WTC11 (cell line): ENCODE measurements around the gene ZNF519. TPM values are rescaled to one million over a fixed set of nuclear protein-coding genes. Genes with fewer than 3 reads are reported as not detected.

Experiments used
- ATAC-seq: fragments of 200-7000 bp; cut with Tn5 transposase; 2 replicates; pipeline ENCODE4 v1.10.0; 2021; ENCODE audit warnings: mild to moderate bottlenecking, moderate library complexity
- CTCF ChIA-PET: fragments of 300-600 bp; sonication (Branson Sonifier 250); formaldehyde crosslinking; loops from one replicate; lab custom pipeline; 2021; ENCODE audit warnings: antibody characterized with exemption; lab: Charles Lee
- POLR2A ChIA-PET: fragments of 350-600 bp; sonication (Branson Sonifier 250); formaldehyde crosslinking; loops from one replicate; lab custom pipeline; 2021; ENCODE audit warnings: antibody characterized with exemption; lab: Charles Lee
- DNase-seq: peaks from one replicate; pipeline ENCODE4 v3.0.0; 2021; ENCODE audit warnings: low spot score
- H3K27ac Mint-ChIP-seq: 2 replicates; pipeline ENCODE4 v1.8.0; 2021; ENCODE audit warnings: mixed read lengths
- H3K27me3 Mint-ChIP-seq: 2 replicates; pipeline ENCODE4 v1.8.0; 2021; ENCODE audit warnings: low read depth, mild to moderate bottlenecking, moderate library complexity, mixed read lengths
- H3K36me3 Mint-ChIP-seq: 2 replicates; pipeline ENCODE4 v1.8.0; 2021; ENCODE audit warnings: mixed read lengths
- H3K4me1 Mint-ChIP-seq: 2 replicates; pipeline ENCODE4 v1.8.0; 2022; ENCODE audit warnings: mixed read lengths
- H3K4me3 Mint-ChIP-seq: 2 replicates; pipeline ENCODE4 v1.8.0; 2021; ENCODE audit warnings: mild to moderate bottlenecking, moderate library complexity, mixed read lengths
- H3K9me3 Mint-ChIP-seq: 2 replicates; pipeline ENCODE4 v1.8.0; 2021; ENCODE audit warnings: mixed read lengths
- ATF1 ChIP-seq: sonication (generic); formaldehyde crosslinking; IDR thresholded peaks from 2 replicates; pipeline ENCODE4 v1.8.1; 2023; ENCODE audit warnings: mild to moderate bottlenecking, moderate library complexity, missing genetic modification reagents
- CREM ChIP-seq: sonication (generic); formaldehyde crosslinking; IDR thresholded peaks from 2 replicates; pipeline ENCODE4 v1.8.1; 2022; ENCODE audit warnings: mild to moderate bottlenecking, missing genetic modification reagents, moderate library complexity
- FOXK1 ChIP-seq: sonication (generic); formaldehyde crosslinking; IDR thresholded peaks from 2 replicates; pipeline ENCODE4 v1.8.0; 2022; ENCODE audit warnings: mild to moderate bottlenecking, moderate library complexity, missing genetic modification reagents
- HMGA2 ChIP-seq: fragments of 250-450 bp; sonication (Bioruptor Pico); IDR thresholded peaks from 2 replicates; pipeline ENCODE4 v1.4.0; 2021; ENCODE audit warnings: mild to moderate bottlenecking, moderate library complexity
- JAZF1 ChIP-seq: fragments of 250-450 bp; sonication (Bioruptor Pico); IDR thresholded peaks from 2 replicates; pipeline ENCODE4 v1.9.0; 2021; ENCODE audit warnings: moderate library complexity, mild to moderate bottlenecking, inconsistent platforms
- JUN ChIP-seq: sonication (generic); formaldehyde crosslinking; IDR thresholded peaks from 2 replicates; pipeline ENCODE4 v1.8.0; 2023; ENCODE audit warnings: mild to moderate bottlenecking, missing genetic modification reagents
- KAT7 ChIP-seq: sonication (generic); formaldehyde crosslinking; IDR thresholded peaks from 2 replicates; pipeline ENCODE4 v1.8.1; 2023; ENCODE audit warnings: missing genetic modification reagents, mild to moderate bottlenecking, borderline replicate concordance
- ZNF121 ChIP-seq: sonication (generic); formaldehyde crosslinking; IDR thresholded peaks from 2 replicates; pipeline ENCODE4 v1.8.0; 2023; ENCODE audit warnings: missing genetic modification reagents
- ZNF317 ChIP-seq: sonication (generic); formaldehyde crosslinking; IDR thresholded peaks from 2 replicates; pipeline ENCODE4 v1.8.1; 2023; ENCODE audit warnings: low read depth, mild to moderate bottlenecking, moderate library complexity, missing genetic modification reagents, borderline replicate concordance
- ZNF423 ChIP-seq: fragments of 250-450 bp; sonication (Bioruptor Pico); IDR thresholded peaks from 2 replicates; pipeline ENCODE4 v2.1.2; 2022; ENCODE audit warnings: mild to moderate bottlenecking, moderate library complexity
- total RNA-seq: library from RNA; stranded (reverse); gene quantifications from 3 replicates; pipeline ENCODE4 v1.2.3, GENCODE V29; 2021
- TF ChIP-seq, protein P1 (sequence below): sonication (generic); formaldehyde crosslinking; conservative IDR thresholded peaks from 2 replicates; pipeline ENCODE4 v1.8.1; 2023; ENCODE audit warnings: mild to moderate bottlenecking, low read depth, missing genetic modification reagents, moderate library complexity
- TF ChIP-seq, protein P2 (sequence below): sonication (generic); formaldehyde crosslinking; IDR thresholded peaks from 2 replicates; pipeline ENCODE4 v1.8.1; 2022; ENCODE audit warnings: low read depth, missing genetic modification reagents, borderline replicate concordance
- TF ChIP-seq, protein P3 (sequence below): sonication (generic); formaldehyde crosslinking; IDR thresholded peaks from 2 replicates; pipeline ENCODE4 v1.8.0; 2022; ENCODE audit warnings: mild to moderate bottlenecking, missing genetic modification reagents
- TF ChIP-seq, protein P4 (sequence below): sonication (generic); formaldehyde crosslinking; IDR thresholded peaks from 2 replicates; pipeline ENCODE4 v1.8.1; 2023; ENCODE audit warnings: mild to moderate bottlenecking, missing genetic modification reagents, borderline replicate concordance
- TF ChIP-seq, protein P5 (sequence below): sonication (generic); formaldehyde crosslinking; IDR thresholded peaks from 2 replicates; pipeline ENCODE4 v1.8.1; 2023; ENCODE audit warnings: mild to moderate bottlenecking, missing genetic modification reagents
- TF ChIP-seq, protein P6 (sequence below): fragments of 250-450 bp; sonication (Bioruptor Pico); IDR thresholded peaks from 2 replicates; pipeline ENCODE4 v1.8.0; 2021; ENCODE audit warnings: mild to moderate bottlenecking

ZNF519 gene
- total RNA-seq, 1 experiment from 2014 or later, result 32.1 TPM

DNA sequence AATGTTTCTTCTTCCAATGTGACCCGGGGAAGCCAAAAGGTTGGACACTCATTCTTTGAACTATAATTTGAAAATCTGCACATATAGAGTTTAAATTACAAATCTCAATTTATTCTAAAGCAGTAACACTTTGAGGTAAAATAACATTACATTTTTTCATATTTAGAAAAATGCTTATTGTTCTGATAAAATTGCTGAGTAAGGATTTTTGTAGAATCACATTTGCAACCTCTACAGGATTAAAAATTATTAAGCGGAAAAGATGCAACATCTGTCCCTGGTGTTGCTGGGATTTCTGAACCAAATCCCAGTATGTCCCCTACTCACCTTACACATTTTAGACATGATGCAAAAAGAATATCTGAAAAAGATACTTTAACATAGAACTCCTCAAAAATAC, 10.1 kb downstream of the ZNF519 start (continued):
- TF ChIP-seq, protein P1, sequence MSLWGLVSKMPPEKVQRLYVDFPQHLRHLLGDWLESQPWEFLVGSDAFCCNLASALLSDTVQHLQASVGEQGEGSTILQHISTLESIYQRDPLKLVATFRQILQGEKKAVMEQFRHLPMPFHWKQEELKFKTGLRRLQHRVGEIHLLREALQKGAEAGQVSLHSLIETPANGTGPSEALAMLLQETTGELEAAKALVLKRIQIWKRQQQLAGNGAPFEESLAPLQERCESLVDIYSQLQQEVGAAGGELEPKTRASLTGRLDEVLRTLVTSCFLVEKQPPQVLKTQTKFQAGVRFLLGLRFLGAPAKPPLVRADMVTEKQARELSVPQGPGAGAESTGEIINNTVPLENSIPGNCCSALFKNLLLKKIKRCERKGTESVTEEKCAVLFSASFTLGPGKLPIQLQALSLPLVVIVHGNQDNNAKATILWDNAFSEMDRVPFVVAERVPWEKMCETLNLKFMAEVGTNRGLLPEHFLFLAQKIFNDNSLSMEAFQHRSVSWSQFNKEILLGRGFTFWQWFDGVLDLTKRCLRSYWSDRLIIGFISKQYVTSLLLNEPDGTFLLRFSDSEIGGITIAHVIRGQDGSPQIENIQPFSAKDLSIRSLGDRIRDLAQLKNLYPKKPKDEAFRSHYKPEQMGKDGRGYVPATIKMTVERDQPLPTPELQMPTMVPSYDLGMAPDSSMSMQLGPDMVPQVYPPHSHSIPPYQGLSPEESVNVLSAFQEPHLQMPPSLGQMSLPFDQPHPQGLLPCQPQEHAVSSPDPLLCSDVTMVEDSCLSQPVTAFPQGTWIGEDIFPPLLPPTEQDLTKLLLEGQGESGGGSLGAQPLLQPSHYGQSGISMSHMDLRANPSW (CRISPR knock-in tag), result no peak
- TF ChIP-seq JUN (CRISPR knock-in tag) (no peak), CREM (CRISPR knock-in tag) (no peak), FOXK1 (CRISPR knock-in tag) (no peak), ATF1 (CRISPR knock-in tag) (no peak)
- TF ChIP-seq, protein P2, sequence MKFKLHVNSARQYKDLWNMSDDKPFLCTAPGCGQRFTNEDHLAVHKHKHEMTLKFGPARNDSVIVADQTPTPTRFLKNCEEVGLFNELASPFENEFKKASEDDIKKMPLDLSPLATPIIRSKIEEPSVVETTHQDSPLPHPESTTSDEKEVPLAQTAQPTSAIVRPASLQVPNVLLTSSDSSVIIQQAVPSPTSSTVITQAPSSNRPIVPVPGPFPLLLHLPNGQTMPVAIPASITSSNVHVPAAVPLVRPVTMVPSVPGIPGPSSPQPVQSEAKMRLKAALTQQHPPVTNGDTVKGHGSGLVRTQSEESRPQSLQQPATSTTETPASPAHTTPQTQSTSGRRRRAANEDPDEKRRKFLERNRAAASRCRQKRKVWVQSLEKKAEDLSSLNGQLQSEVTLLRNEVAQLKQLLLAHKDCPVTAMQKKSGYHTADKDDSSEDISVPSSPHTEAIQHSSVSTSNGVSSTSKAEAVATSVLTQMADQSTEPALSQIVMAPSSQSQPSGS (CRISPR knock-in tag), result no peak

DNA sequence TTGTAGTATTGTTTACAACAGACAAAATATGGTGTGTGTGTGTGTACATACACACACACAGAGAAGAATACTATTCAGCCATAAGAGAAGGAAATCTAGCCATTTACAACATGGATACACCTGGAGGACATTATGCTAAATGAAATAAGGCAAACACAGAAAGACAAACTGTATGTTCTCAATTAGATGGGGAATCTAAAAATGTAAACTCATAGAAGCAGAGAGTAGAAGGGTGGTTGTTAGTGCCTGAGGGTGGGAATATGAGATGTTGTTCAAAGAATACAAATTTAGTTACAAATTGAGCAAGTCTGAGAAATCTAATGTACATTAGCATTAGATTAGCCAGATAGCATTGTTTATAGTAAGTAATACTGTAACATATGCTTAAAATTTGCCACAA, 11.3 kb downstream of the ZNF519 start:
- no peak for TF ChIP-seq HMGA2 (CRISPR knock-in tag)
- TF ChIP-seq ZNF423 (CRISPR knock-in tag), result no peak
- TF ChIP-seq, protein P3, sequence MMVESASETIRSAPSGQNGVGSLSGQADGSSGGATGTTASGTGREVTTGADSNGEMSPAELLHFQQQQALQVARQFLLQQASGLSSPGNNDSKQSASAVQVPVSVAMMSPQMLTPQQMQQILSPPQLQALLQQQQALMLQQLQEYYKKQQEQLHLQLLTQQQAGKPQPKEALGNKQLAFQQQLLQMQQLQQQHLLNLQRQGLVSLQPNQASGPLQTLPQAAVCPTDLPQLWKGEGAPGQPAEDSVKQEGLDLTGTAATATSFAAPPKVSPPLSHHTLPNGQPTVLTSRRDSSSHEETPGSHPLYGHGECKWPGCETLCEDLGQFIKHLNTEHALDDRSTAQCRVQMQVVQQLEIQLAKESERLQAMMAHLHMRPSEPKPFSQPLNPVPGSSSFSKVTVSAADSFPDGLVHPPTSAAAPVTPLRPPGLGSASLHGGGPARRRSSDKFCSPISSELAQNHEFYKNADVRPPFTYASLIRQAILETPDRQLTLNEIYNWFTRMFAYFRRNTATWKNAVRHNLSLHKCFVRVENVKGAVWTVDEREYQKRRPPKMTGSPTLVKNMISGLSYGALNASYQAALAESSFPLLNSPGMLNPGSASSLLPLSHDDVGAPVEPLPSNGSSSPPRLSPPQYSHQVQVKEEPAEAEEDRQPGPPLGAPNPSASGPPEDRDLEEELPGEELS (CRISPR knock-in tag), result no peak
- TF ChIP-seq FOXK1 (CRISPR knock-in tag), result no peak
- TF ChIP-seq, protein P4, sequence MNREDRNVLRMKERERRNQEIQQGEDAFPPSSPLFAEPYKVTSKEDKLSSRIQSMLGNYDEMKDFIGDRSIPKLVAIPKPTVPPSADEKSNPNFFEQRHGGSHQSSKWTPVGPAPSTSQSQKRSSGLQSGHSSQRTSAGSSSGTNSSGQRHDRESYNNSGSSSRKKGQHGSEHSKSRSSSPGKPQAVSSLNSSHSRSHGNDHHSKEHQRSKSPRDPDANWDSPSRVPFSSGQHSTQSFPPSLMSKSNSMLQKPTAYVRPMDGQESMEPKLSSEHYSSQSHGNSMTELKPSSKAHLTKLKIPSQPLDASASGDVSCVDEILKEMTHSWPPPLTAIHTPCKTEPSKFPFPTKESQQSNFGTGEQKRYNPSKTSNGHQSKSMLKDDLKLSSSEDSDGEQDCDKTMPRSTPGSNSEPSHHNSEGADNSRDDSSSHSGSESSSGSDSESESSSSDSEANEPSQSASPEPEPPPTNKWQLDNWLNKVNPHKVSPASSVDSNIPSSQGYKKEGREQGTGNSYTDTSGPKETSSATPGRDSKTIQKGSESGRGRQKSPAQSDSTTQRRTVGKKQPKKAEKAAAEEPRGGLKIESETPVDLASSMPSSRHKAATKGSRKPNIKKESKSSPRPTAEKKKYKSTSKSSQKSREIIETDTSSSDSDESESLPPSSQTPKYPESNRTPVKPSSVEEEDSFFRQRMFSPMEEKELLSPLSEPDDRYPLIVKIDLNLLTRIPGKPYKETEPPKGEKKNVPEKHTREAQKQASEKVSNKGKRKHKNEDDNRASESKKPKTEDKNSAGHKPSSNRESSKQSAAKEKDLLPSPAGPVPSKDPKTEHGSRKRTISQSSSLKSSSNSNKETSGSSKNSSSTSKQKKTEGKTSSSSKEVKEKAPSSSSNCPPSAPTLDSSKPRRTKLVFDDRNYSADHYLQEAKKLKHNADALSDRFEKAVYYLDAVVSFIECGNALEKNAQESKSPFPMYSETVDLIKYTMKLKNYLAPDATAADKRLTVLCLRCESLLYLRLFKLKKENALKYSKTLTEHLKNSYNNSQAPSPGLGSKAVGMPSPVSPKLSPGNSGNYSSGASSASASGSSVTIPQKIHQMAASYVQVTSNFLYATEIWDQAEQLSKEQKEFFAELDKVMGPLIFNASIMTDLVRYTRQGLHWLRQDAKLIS, result no peak
- TF ChIP-seq, protein P5, sequence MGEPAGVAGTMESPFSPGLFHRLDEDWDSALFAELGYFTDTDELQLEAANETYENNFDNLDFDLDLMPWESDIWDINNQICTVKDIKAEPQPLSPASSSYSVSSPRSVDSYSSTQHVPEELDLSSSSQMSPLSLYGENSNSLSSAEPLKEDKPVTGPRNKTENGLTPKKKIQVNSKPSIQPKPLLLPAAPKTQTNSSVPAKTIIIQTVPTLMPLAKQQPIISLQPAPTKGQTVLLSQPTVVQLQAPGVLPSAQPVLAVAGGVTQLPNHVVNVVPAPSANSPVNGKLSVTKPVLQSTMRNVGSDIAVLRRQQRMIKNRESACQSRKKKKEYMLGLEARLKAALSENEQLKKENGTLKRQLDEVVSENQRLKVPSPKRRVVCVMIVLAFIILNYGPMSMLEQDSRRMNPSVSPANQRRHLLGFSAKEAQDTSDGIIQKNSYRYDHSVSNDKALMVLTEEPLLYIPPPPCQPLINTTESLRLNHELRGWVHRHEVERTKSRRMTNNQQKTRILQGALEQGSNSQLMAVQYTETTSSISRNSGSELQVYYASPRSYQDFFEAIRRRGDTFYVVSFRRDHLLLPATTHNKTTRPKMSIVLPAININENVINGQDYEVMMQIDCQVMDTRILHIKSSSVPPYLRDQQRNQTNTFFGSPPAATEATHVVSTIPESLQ (CRISPR knock-in tag), result no peak
- no peak for TF ChIP-seq ZNF317 (CRISPR knock-in tag)
- no peak for TF ChIP-seq KAT7 (CRISPR knock-in tag)
- TF ChIP-seq ZNF121 (CRISPR knock-in tag), result no peak
- no peak for TF ChIP-seq JAZF1 (CRISPR knock-in tag)
- TF ChIP-seq, protein P6, sequence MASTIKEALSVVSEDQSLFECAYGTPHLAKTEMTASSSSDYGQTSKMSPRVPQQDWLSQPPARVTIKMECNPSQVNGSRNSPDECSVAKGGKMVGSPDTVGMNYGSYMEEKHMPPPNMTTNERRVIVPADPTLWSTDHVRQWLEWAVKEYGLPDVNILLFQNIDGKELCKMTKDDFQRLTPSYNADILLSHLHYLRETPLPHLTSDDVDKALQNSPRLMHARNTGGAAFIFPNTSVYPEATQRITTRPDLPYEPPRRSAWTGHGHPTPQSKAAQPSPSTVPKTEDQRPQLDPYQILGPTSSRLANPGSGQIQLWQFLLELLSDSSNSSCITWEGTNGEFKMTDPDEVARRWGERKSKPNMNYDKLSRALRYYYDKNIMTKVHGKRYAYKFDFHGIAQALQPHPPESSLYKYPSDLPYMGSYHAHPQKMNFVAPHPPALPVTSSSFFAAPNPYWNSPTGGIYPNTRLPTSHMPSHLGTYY, result no peak
- no peak for TF ChIP-seq CREM (CRISPR knock-in tag)
- no peak for DNase-seq
- no peak overlapping the region for H3K27ac Mint-ChIP-seq
- CTCF ChIA-PET, result no interaction called here
- no peaks in the 10 kb centered on the region for H3K27me3 Mint-ChIP-seq
- peaks cover 4% of the 10 kb centered on the region; the same call in 1 of the 2 replicates for H3K9me3 Mint-ChIP-seq
- POLR2A ChIA-PET, result no interaction called here
- peaks cover 26% of the 10 kb centered on the region for H3K4me1 Mint-ChIP-seq
- no peak overlapping the region for H3K4me3 Mint-ChIP-seq
- no peak for ATAC-seq
- peaks cover 21% of the 10 kb centered on the region for H3K36me3 Mint-ChIP-seq
